Brain microvascular endothelial cell (primary cell): ENCODE measurements around the gene AHDC1.
A peak's percentile ranks its signal among the peaks of the same experiment; 100 is the strongest.

Source experiments
- DNase-seq: peaks from one replicate; pipeline ENCODE4 v3.0.0-alpha.2; 2020
- H3K27ac ChIP-seq: fragments of 250-450 bp; sonication (Bioruptor Pico); 2 replicates; pipeline ENCODE4 v1.5.1; 2020; ENCODE audit warnings: mild to moderate bottlenecking, moderate library complexity
- H3K27me3 ChIP-seq: fragments of 250-450 bp; sonication (Bioruptor Pico); replicated peaks from 2 replicates; pipeline ENCODE4 v1.5.1; 2020; ENCODE audit warnings: mild to moderate bottlenecking
- H3K36me3 ChIP-seq: fragments of 250-450 bp; sonication (Bioruptor Pico); replicated peaks from 2 replicates; pipeline ENCODE4 v1.5.1; 2020; ENCODE audit warnings: mild to moderate bottlenecking
- H3K4me3 ChIP-seq: 2 replicates; pipeline ENCODE4 v1.5.1; 2011; ENCODE audit warnings: low read depth, mild to moderate bottlenecking, control low read depth, low read length, moderate library complexity
- in situ Hi-C: cut with HindIII; loops from 2 replicates; pipeline ENCODE4 v1.10.0; 2017; ENCODE audit warnings: low sequenced_read_pairs, low pct_ligation_motif_present
- TF ChIP-seq, protein P1 (sequence below): IDR thresholded peaks from 2 replicates; pipeline ENCODE4 v1.5.1; 2011; ENCODE audit warnings: low read depth, mild to moderate bottlenecking, moderate library complexity, low read length, control low read depth, inconsistent platforms; ENCODE audit errors: missing control alignments

The AHDC1 gene

DNA sequence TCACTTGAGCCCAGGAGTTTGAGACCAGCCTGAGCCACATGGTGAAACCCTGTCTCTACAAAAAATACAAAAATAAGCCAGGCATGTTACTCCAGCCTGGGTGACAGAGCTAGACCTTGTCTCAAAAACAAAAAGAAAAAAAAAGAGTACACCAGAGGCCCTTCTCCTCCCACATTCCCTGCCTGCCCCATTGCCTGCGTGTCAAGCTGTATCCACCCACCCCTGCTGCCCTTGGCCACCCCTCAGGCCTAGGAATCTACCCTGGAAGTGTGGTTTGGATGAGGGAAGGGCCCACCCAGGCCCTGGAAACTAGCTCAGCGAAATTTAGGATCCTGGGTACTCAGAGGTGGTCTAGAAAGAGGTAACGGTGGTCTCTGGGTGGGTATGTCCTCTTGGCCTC is 88.3 kb downstream of the AHDC1 start:
- DNase-seq, result no peak
- TF ChIP-seq, protein P1, sequence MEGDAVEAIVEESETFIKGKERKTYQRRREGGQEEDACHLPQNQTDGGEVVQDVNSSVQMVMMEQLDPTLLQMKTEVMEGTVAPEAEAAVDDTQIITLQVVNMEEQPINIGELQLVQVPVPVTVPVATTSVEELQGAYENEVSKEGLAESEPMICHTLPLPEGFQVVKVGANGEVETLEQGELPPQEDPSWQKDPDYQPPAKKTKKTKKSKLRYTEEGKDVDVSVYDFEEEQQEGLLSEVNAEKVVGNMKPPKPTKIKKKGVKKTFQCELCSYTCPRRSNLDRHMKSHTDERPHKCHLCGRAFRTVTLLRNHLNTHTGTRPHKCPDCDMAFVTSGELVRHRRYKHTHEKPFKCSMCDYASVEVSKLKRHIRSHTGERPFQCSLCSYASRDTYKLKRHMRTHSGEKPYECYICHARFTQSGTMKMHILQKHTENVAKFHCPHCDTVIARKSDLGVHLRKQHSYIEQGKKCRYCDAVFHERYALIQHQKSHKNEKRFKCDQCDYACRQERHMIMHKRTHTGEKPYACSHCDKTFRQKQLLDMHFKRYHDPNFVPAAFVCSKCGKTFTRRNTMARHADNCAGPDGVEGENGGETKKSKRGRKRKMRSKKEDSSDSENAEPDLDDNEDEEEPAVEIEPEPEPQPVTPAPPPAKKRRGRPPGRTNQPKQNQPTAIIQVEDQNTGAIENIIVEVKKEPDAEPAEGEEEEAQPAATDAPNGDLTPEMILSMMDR, result no peak
- Histone ChIP-seq H3K27me3 (no peaks in the 10 kb centered on the region), H3K27ac (no peak overlapping the region), H3K36me3 (no peaks in the 10 kb centered on the region), H3K4me3 (no peak overlapping the region)
- in situ Hi-C loops, result no loop called here

DNA sequence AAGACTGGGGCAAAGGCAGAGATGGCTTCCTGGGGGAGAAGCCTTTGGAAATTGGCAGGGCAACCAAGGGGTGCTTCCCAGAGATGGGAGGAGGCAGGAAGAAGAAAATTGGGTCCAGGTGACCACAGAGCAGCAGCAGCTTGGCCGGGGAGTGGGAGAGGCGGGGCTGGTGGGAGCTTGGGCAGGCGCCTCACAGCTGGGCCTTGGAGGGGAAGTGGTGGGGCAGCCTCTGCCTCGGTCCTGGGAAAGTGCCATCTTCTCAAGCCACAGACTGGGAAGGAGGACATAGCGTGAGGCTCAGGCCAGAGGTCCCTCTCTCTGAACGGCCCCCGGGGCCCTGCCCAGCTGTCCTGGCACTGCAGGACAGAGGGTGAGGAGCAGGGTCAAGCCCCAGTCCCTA is 90.0 kb downstream of the AHDC1 start:
- no peak for DNase-seq
- no peaks in the 10 kb centered on the region for H3K36me3 ChIP-seq
- TF ChIP-seq, protein P1, result no peak
- H3K27ac ChIP-seq, result no peak overlapping the region
- no peaks in the 10 kb centered on the region for H3K27me3 ChIP-seq
- no peak overlapping the region for H3K4me3 ChIP-seq
- in situ Hi-C loops, result no loop called here

DNA sequence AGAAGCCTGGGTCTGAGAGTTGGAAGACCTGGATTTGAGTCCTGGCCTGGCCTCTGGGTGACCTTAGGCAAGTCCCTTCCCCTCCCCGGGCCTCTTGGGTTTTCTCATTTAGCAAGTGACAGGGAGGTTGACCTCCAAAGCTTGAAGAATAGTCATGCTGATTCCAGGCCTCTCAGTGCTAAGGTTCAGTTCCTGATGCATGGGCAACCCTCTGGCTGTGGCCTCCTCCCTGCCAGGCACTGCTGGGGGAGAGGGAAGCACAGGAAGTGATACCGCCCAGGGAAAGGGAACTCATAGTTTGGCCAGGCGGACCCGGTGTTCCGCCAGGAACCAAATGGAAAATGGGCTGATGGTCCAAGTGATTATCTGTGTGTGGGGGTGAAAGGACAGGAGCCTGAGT is 90.4 kb downstream of the AHDC1 start:
- H3K4me3 ChIP-seq, result no peak overlapping the region
- in situ Hi-C loops, result no loop called here

GRCh38 chr1:27509127-27510080 is 94.5 kb downstream of the AHDC1 start:
- Histone ChIP-seq H3K36me3 (no peaks in the 10 kb centered on the region), H3K27ac (no peak overlapping the region), H3K4me3 (no peak overlapping the region), H3K27me3 (no peaks in the 10 kb centered on the region)
- in situ Hi-C loops, result no loop called here
- no peak for DNase-seq
- TF ChIP-seq, protein P1, result no peak

More for the DNA sequence above, 90.4 kb downstream of the AHDC1 start:
- Histone ChIP-seq H3K27me3 (no peaks in the 10 kb centered on the region), H3K36me3 (no peaks in the 10 kb centered on the region), H3K27ac (no peak overlapping the region)
- DNase-seq, result no peak
- TF ChIP-seq, protein P1, result no peak

DNA sequence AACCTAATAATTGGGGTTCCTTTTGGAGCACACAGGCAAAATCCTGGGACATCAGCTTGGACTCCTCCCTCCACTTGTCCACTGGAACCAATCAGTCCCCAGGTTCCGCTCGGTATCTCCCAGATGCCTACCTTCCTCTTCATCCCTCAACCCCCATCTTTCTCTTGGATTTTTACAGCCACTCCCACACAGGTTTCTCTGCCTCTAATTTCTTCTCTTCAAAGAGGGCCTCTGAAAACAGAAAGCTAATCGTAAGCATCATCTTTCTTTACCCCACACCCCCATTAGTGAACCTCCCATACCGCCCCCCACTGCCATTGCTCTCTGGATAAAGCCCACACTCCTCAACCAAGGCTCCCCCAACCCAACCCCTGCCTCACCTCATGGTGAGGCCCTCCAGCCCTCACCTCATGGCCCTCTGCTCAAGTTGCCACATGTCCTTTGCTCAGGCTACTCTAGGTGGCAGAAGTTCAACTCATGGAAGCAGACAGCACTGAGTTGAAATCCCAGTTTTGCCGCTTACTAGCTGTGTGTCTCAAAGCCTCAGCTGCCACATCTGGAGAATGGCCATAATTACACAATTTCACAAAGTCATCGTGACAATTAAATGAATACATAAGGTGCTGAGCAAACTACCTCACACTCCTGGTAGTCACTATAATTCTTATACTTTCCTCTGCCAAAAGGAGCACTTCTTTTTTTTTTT is 95.8 kb downstream of the AHDC1 start:
- no peaks in the 10 kb centered on the region for H3K36me3 ChIP-seq
- TF ChIP-seq, protein P1, result peak; percentile 18
- H3K27ac ChIP-seq, result no peak overlapping the region
- no peak for DNase-seq
- H3K4me3 ChIP-seq, result no peak overlapping the region
- H3K27me3 ChIP-seq, result no peaks in the 10 kb centered on the region
- in situ Hi-C loops, result no loop called here
